ENCODE results near the gene GRIA1.

GRIA1 gene

DNA sequence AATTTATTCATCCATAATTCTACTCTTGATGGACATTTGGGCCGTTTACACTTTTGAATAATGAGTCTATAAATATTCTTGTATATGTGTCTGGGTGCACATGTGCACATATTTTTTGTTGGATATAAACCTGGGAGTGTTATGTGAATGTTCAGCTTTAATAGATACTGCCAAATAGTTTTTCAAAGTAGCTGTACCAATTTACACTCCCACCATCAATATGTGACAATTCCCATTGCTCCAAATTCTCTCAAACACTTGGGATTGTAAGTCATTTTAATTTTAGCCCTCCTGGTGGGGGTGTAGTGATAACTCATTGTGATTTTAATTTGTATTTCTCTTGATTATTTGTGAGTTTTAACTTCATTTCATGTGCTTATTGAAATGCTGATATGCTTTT, 114.9 kb downstream of the GRIA1 start:
- Histone ChIP-seq H3K9me3 (ENCODE audit: control insufficient read depth in 2 of 2, low read length in 2 of 2) (no peaks in the 10 kb centered on the region), H3K27me3 (ENCODE audit: control insufficient read depth in 1 of 2, insufficient read depth in 2 of 2, low read length in 2 of 2) (no peaks in the 10 kb centered on the region), H3K27ac (ENCODE audit: low read length) (no peak overlapping the region), H3K9ac (ENCODE audit: low read length in 2 of 2) (no peak overlapping the region), H3K4me3 (ENCODE audit: low read length in 2 of 2) (no peak overlapping the region), H3K4me1 (ENCODE audit: control insufficient read depth, insufficient read depth, low read length) (no peaks in the 10 kb centered on the region), H3K36me3 (ENCODE audit: control insufficient read depth in 2 of 2, insufficient read depth in 2 of 2, low read length in 2 of 2) (no peaks in the 10 kb centered on the region)

DNA sequence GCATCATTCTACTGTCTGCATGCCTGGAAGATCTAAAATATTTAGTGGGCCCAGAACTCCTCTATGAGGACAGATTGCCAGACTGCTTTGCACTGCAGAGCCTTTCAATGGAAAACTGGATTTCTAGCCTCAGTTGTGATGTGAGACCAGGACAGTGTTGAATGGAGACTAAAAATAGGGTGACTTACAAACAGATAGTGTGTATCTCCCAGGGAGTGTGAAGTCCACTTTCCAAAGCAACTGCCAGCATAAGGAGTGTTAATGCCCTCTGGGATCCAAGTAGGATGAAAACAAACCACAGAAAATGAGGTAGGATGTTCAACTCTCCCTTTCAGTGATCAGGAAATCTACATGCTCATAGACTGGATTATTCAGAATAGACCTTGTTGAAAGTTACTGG, 119.5 kb downstream of the GRIA1 start:
- H3K9ac ChIP-seq (ENCODE audit: low read length in 2 of 2), result no peak overlapping the region
- H3K27ac ChIP-seq (ENCODE audit: low read length), result no peak overlapping the region
- no peaks in the 10 kb centered on the region for H3K9me3 ChIP-seq (ENCODE audit: control insufficient read depth in 2 of 2, low read length in 2 of 2)
- no peaks in the 10 kb centered on the region for H3K4me1 ChIP-seq (ENCODE audit: control insufficient read depth, insufficient read depth, low read length)
- no peaks in the 10 kb centered on the region for H3K36me3 ChIP-seq (ENCODE audit: control insufficient read depth in 2 of 2, insufficient read depth in 2 of 2, low read length in 2 of 2)
- H3K4me3 ChIP-seq (ENCODE audit: low read length in 2 of 2), result no peak overlapping the region
- H3K27me3 ChIP-seq (ENCODE audit: control insufficient read depth in 1 of 2, insufficient read depth in 2 of 2, low read length in 2 of 2), result no peaks in the 10 kb centered on the region

DNA sequence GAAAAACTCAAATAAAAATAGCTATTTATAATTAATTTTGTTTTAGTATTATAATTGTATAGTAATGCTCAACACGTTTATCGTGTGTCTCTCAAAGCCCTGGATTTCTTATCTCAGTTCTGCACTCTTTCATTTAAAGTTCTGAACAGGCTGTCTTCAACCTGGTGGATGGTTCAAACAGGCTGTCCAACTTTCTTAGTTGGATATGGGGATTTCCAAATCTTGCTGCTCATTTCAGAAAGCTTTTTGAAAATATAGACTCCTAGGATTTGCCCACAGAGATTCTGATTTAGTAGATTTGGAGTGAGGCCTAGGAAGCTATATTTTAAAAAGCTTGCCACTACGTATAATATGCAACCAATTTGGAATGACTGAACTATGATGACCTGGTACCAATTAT, 120.3 kb downstream of the GRIA1 start:
- no peaks in the 10 kb centered on the region for H3K27me3 ChIP-seq (ENCODE audit: control insufficient read depth in 1 of 2, insufficient read depth in 2 of 2, low read length in 2 of 2)
- no peaks in the 10 kb centered on the region for H3K4me1 ChIP-seq (ENCODE audit: control insufficient read depth, insufficient read depth, low read length)

DNA sequence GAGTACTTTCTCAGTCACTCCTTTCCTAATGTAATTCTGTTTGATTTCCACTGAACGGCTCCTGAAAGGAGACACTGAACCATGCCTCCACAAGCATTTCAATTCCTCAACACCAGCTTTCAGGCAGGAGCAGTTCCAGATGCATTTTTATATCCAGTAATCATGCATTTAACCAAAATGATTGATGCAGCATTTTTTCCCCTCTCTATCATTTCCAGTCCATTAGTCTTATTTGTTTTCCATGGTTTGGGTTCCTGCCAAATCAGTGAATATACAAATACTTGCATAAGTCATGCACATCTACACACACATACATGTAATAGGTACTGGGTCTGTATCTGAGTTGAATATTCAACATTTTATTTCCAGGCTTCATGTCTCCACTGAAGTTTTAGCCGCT, 122.7 kb downstream of the GRIA1 start:
- H3K4me3 ChIP-seq (ENCODE audit: low read length in 2 of 2), result no peak overlapping the region
- no peak overlapping the region for H3K27ac ChIP-seq (ENCODE audit: low read length)
- H3K9me3 ChIP-seq (ENCODE audit: control insufficient read depth in 2 of 2, low read length in 2 of 2), result no peaks in the 10 kb centered on the region
- H3K36me3 ChIP-seq (ENCODE audit: control insufficient read depth in 2 of 2, insufficient read depth in 2 of 2, low read length in 2 of 2), result no peaks in the 10 kb centered on the region
- no peak overlapping the region for H3K9ac ChIP-seq (ENCODE audit: low read length in 2 of 2)
- H3K4me1 ChIP-seq (ENCODE audit: control insufficient read depth, insufficient read depth, low read length), result no peaks in the 10 kb centered on the region
- no peaks in the 10 kb centered on the region for H3K27me3 ChIP-seq (ENCODE audit: control insufficient read depth in 1 of 2, insufficient read depth in 2 of 2, low read length in 2 of 2)

More for the DNA sequence above, 120.3 kb downstream of the GRIA1 start:
- Histone ChIP-seq H3K36me3 (ENCODE audit: control insufficient read depth in 2 of 2, insufficient read depth in 2 of 2, low read length in 2 of 2) (no peaks in the 10 kb centered on the region), H3K4me3 (ENCODE audit: low read length in 2 of 2) (no peak overlapping the region), H3K9ac (ENCODE audit: low read length in 2 of 2) (no peak overlapping the region), H3K9me3 (ENCODE audit: control insufficient read depth in 2 of 2, low read length in 2 of 2) (no peaks in the 10 kb centered on the region), H3K27ac (ENCODE audit: low read length) (no peak overlapping the region)

- H3K27ac ChIP-seq (ENCODE audit: low read length), result no peak overlapping the region
- no peaks in the 10 kb centered on the region for H3K27me3 ChIP-seq (ENCODE audit: control insufficient read depth in 1 of 2, insufficient read depth in 2 of 2, low read length in 2 of 2)
- no peaks in the 10 kb centered on the region for H3K9me3 ChIP-seq (ENCODE audit: control insufficient read depth in 2 of 2, low read length in 2 of 2)
These were observed 123.2 kb downstream of the GRIA1 start for GRCh38 chr5:153613672-153614071.

DNA sequence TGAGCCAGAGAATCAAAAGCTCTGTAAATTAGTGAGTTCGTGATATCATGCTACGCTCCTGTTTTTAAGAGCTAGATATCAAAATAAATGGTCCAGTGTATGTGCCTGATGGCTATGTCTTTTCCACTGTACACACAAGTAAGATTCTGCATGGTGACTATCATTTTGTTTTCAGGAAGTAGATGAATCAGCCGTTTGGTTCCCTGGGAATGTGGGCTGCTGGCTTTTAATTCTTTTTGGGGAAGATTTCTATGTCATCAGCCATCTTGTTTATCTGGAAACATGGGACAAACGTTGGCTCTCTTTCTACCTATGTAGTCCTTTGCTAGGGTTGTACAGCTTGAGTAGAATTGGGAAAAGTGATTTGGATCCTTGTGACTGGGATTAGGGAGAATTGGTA, 126.7 kb downstream of the GRIA1 start:
- H3K27me3 ChIP-seq (ENCODE audit: control insufficient read depth in 1 of 2, insufficient read depth in 2 of 2, low read length in 2 of 2), result no peaks in the 10 kb centered on the region
- no peak overlapping the region for H3K4me3 ChIP-seq (ENCODE audit: low read length in 2 of 2)
- no peaks in the 10 kb centered on the region for H3K36me3 ChIP-seq (ENCODE audit: control insufficient read depth in 2 of 2, insufficient read depth in 2 of 2, low read length in 2 of 2)
- H3K4me1 ChIP-seq (ENCODE audit: control insufficient read depth, insufficient read depth, low read length), result no peaks in the 10 kb centered on the region
- no peak overlapping the region for H3K27ac ChIP-seq (ENCODE audit: low read length)
- no peaks in the 10 kb centered on the region for H3K9me3 ChIP-seq (ENCODE audit: control insufficient read depth in 2 of 2, low read length in 2 of 2)
- H3K9ac ChIP-seq (ENCODE audit: low read length in 2 of 2), result no peak overlapping the region

More at GRCh38 chr5:153613672-153614071, 123.2 kb downstream of the GRIA1 start:
- Histone ChIP-seq H3K36me3 (ENCODE audit: control insufficient read depth in 2 of 2, insufficient read depth in 2 of 2, low read length in 2 of 2) (no peaks in the 10 kb centered on the region), H3K9ac (ENCODE audit: low read length in 2 of 2) (no peak overlapping the region), H3K4me3 (ENCODE audit: low read length in 2 of 2) (no peak overlapping the region), H3K4me1 (ENCODE audit: control insufficient read depth, insufficient read depth, low read length) (no peaks in the 10 kb centered on the region)

GRCh38 chr5:153618307-153618706, 127.8 kb downstream of the GRIA1 start:
- Histone ChIP-seq H3K27me3 (ENCODE audit: control insufficient read depth in 1 of 2, insufficient read depth in 2 of 2, low read length in 2 of 2) (no peaks in the 10 kb centered on the region), H3K27ac (ENCODE audit: low read length) (no peak overlapping the region), H3K9me3 (ENCODE audit: control insufficient read depth in 2 of 2, low read length in 2 of 2) (no peaks in the 10 kb centered on the region), H3K4me1 (ENCODE audit: control insufficient read depth, insufficient read depth, low read length) (no peaks in the 10 kb centered on the region), H3K36me3 (ENCODE audit: control insufficient read depth in 2 of 2, insufficient read depth in 2 of 2, low read length in 2 of 2) (no peaks in the 10 kb centered on the region), H3K9ac (ENCODE audit: low read length in 2 of 2) (no peak overlapping the region), H3K4me3 (ENCODE audit: low read length in 2 of 2) (no peak overlapping the region)

GRCh38 chr5:153618867-153619266, 128.4 kb downstream of the GRIA1 start:
- Histone ChIP-seq H3K4me1 (ENCODE audit: control insufficient read depth, insufficient read depth, low read length) (no peaks in the 10 kb centered on the region), H3K36me3 (ENCODE audit: control insufficient read depth in 2 of 2, insufficient read depth in 2 of 2, low read length in 2 of 2) (no peaks in the 10 kb centered on the region), H3K27me3 (ENCODE audit: control insufficient read depth in 1 of 2, insufficient read depth in 2 of 2, low read length in 2 of 2) (no peaks in the 10 kb centered on the region), H3K9me3 (ENCODE audit: control insufficient read depth in 2 of 2, low read length in 2 of 2) (no peaks in the 10 kb centered on the region), H3K9ac (ENCODE audit: low read length in 2 of 2) (no peak overlapping the region), H3K27ac (ENCODE audit: low read length) (no peak overlapping the region), H3K4me3 (ENCODE audit: low read length in 2 of 2) (no peak overlapping the region)

DNA sequence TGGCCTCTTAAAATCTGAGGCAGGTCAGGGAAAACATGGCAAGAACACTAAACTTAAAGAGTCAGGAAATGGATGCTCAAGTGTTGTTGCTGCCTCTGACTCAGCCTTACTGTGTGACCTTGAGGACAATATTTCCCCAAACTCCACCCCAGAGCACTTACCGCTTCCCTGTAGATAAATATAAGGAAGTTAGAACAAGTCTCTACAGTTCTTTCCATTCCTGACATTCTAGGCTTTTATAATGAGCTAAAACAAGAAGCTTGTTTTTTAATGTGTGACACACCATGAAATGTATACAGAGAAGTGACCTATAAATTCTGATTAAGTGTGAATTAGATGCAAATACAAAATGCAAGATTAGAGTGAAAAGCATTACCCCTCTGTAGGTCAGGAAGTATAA, 129.3 kb downstream of the GRIA1 start:
- H3K4me3 ChIP-seq (ENCODE audit: low read length in 2 of 2), result no peak overlapping the region
- H3K9ac ChIP-seq (ENCODE audit: low read length in 2 of 2), result no peak overlapping the region

DNA sequence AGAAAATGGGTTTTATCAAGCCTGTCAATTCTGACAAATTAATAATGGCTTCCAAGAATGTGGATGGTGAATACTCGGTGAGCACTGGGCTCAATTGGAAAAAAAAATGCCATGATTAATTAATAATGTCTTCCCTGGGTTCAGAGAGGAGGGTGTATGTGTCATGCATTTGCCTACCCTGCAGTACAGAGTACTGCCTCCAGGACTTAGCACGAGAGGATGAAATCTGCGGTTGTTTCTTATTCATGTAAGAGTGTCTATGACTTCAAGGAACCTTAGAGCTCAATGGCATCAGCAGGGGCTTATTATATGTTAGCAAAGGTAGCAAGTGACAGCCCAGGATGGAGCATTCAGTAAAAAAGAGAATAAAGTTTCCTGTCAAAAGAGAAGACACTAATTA, 132.7 kb downstream of the GRIA1 start:
- Histone ChIP-seq H3K27me3 (ENCODE audit: control insufficient read depth in 1 of 2, insufficient read depth in 2 of 2, low read length in 2 of 2) (peaks cover 0 to 1% of the 10 kb centered on the region in 2 donors), H3K9me3 (ENCODE audit: control insufficient read depth in 2 of 2, low read length in 2 of 2) (no peaks in the 10 kb centered on the region), H3K4me3 (ENCODE audit: low read length in 2 of 2) (no peak overlapping the region), H3K9ac (ENCODE audit: low read length in 2 of 2) (no peak overlapping the region), H3K4me1 (ENCODE audit: control insufficient read depth, insufficient read depth, low read length) (no peaks in the 10 kb centered on the region), H3K36me3 (ENCODE audit: control insufficient read depth in 2 of 2, insufficient read depth in 2 of 2, low read length in 2 of 2) (no peaks in the 10 kb centered on the region), H3K27ac (ENCODE audit: low read length) (no peak overlapping the region)

More for the DNA sequence above, 129.3 kb downstream of the GRIA1 start:
- H3K9me3 ChIP-seq (ENCODE audit: control insufficient read depth in 2 of 2, low read length in 2 of 2), result no peaks in the 10 kb centered on the region
- no peak overlapping the region for H3K27ac ChIP-seq (ENCODE audit: low read length)
- no peaks in the 10 kb centered on the region for H3K27me3 ChIP-seq (ENCODE audit: control insufficient read depth in 1 of 2, insufficient read depth in 2 of 2, low read length in 2 of 2)
- no peaks in the 10 kb centered on the region for H3K36me3 ChIP-seq (ENCODE audit: control insufficient read depth in 2 of 2, insufficient read depth in 2 of 2, low read length in 2 of 2)
- no peaks in the 10 kb centered on the region for H3K4me1 ChIP-seq (ENCODE audit: control insufficient read depth, insufficient read depth, low read length)

GRCh38 chr5:153623751-153624450, 133.4 kb downstream of the GRIA1 start:
- no peak overlapping the region for H3K27ac ChIP-seq (ENCODE audit: low read length)
- no peaks in the 10 kb centered on the region for H3K36me3 ChIP-seq (ENCODE audit: control insufficient read depth in 2 of 2, insufficient read depth in 2 of 2, low read length in 2 of 2)
- no peak overlapping the region for H3K4me3 ChIP-seq (ENCODE audit: low read length in 2 of 2)
- peaks cover 1% of the 10 kb centered on the region for H3K4me1 ChIP-seq (ENCODE audit: control insufficient read depth, insufficient read depth, low read length)
- H3K9ac ChIP-seq (ENCODE audit: low read length in 2 of 2), result no peak overlapping the region
- H3K9me3 ChIP-seq (ENCODE audit: control insufficient read depth in 2 of 2, low read length in 2 of 2), result no peaks in the 10 kb centered on the region
- H3K27me3 ChIP-seq (ENCODE audit: control insufficient read depth in 1 of 2, insufficient read depth in 2 of 2, low read length in 2 of 2), result peaks cover 0 to 2% of the 10 kb centered on the region in 2 donors
